Endodermal cell (in vitro differentiated cells): ENCODE results near the gene SLC6A9. TPM values are rescaled to one million over a fixed set of nuclear protein-coding genes. Genes with fewer than 3 reads are reported as not detected.
A peak's percentile ranks its signal among the peaks of the same experiment; 100 is the strongest.

Source experiments
- DNase-seq: peaks from one replicate; pipeline ENCODE4 v3.0.0-alpha.2; 2017
- H3K27ac ChIP-seq: 2 replicates; pipeline ENCODE4 v1.5.1; 2013; ENCODE audit warnings: mild to moderate bottlenecking, low read depth, low read length, moderate library complexity
- H3K27me3 ChIP-seq: 2 replicates; pipeline ENCODE4 v1.6.1; 2013; ENCODE audit warnings: mild to moderate bottlenecking, low read length, moderate library complexity; ENCODE audit not compliant: insufficient read depth, control insufficient read depth, poor library complexity, severe bottlenecking
- H3K36me3 ChIP-seq: 2 replicates; pipeline ENCODE4 v1.7.0; 2013; ENCODE audit warnings: mild to moderate bottlenecking, low read length, moderate library complexity; ENCODE audit not compliant: control insufficient read depth, insufficient read depth
- H3K4me1 ChIP-seq: one replicate; pipeline ENCODE4 v1.7.0; 2013; ENCODE audit warnings: low read length; ENCODE audit not compliant: control insufficient read depth, insufficient read depth
- H3K4me3 ChIP-seq: 2 replicates; pipeline ENCODE4 v1.5.1; 2013; ENCODE audit warnings: mild to moderate bottlenecking, low read length, moderate library complexity
- H3K9ac ChIP-seq: 2 replicates; pipeline ENCODE4 v1.6.1; 2013; ENCODE audit warnings: mild to moderate bottlenecking, low read length, moderate library complexity; ENCODE audit not compliant: poor library complexity, severe bottlenecking; ENCODE audit errors: extremely low read depth
- H3K9me3 ChIP-seq: 2 replicates; pipeline ENCODE4 v1.6.1; 2013; ENCODE audit warnings: mild to moderate bottlenecking, low read length, moderate library complexity; ENCODE audit not compliant: control insufficient read depth
- H3K27ac Mint-ChIP-seq: 2 replicates; pipeline ENCODE4 v1.8.0; 2020; ENCODE audit warnings: mixed read lengths
- H3K27me3 Mint-ChIP-seq: 2 replicates; pipeline ENCODE4 v1.8.0; 2021; ENCODE audit warnings: mild to moderate bottlenecking, mixed read lengths; ENCODE audit not compliant: insufficient read depth
- H3K36me3 Mint-ChIP-seq: 2 replicates; pipeline ENCODE4 v1.8.0; 2020; ENCODE audit warnings: low read depth, mixed read lengths
- H3K4me1 Mint-ChIP-seq: 2 replicates; pipeline ENCODE4 v1.8.0; 2020; ENCODE audit warnings: mixed read lengths
- H3K4me3 Mint-ChIP-seq: 2 replicates; pipeline ENCODE4 v1.8.0; 2020; ENCODE audit warnings: mild to moderate bottlenecking, moderate library complexity, mixed read lengths
- H3K9me3 Mint-ChIP-seq: 2 replicates; pipeline ENCODE4 v1.8.0; 2020; ENCODE audit warnings: mild to moderate bottlenecking, mixed read lengths
- CTCF ChIP-seq: fragments of 200-600 bp; sonication (generic); conservative IDR thresholded peaks from 2 replicates; pipeline ENCODE4 v1.5.0; 2021; ENCODE audit warnings: antibody characterized with exemption, mild to moderate bottlenecking
- WGBS, 2 experiments: methylation state at CpG; one replicate each; pipeline versions ENCODE4 v1.1.5 to v1.1.7; 2013; ENCODE audit warnings: missing lambda C conversion rate in 2 of 2, mixed read lengths in 1 of 2; ENCODE audit not compliant: insufficient coverage in 1 of 2, insufficient read length in 1 of 2; 5-methylcytosine and 5-hydroxymethylcytosine counted together
- total RNA-seq, 2 donors: library from RNA; stranded (reverse); fragmentation: NEBNext Ultra II Directional in 1 of 2; extraction: Animal tissue kit (Norgen Biotek cat#: 25700) in 1 of 2; gene quantifications; 2 replicates in 1 of 2; 3 replicates in 1 of 2; pipeline ENCODE4 v1.2.1, GENCODE V29; 2021

The SLC6A9 gene
- total RNA-seq, 2 donors from 2014 or later, result 5.7 to 11.4 TPM

- H3K27ac ChIP-seq, result no peak overlapping the region
- H3K27me3 ChIP-seq, result no peaks in the 10 kb centered on the region
- Mint-ChIP-seq H3K4me1 (peaks cover 14% of the 10 kb centered on the region), H3K9me3 (no peaks in the 10 kb centered on the region), H3K4me3 (peak overlapping the region; percentile 94), H3K27ac (no peak overlapping the region), H3K27me3 (no peaks in the 10 kb centered on the region), H3K36me3 (peaks cover 17% of the 10 kb centered on the region)
- no peaks in the 10 kb centered on the region for H3K9me3 ChIP-seq
- H3K36me3 ChIP-seq, result peaks cover 19% of the 10 kb centered on the region
- no peak for TF ChIP-seq CTCF
- 90 to 94% methylated on average over 6 to 9 of the region's 9 CpGs for WGBS, 2 experiments
- peaks cover 3% of the 10 kb centered on the region for H3K4me1 ChIP-seq
- DNase-seq, result no peak
- no peak overlapping the region for H3K9ac ChIP-seq
- H3K4me3 ChIP-seq, result peak overlapping the region; percentile 93
Measured at GRCh38 chr1:43970911-43971310, 60.4 kb downstream of the SLC6A9 start.

- DNase-seq, result no peak
- Mint-ChIP-seq H3K36me3 (peaks cover 17% of the 10 kb centered on the region), H3K27ac (peak overlapping the region; percentile 82), H3K27me3 (no peaks in the 10 kb centered on the region), H3K4me3 (peak overlapping the region; percentile 94), H3K4me1 (peaks cover 10% of the 10 kb centered on the region), H3K9me3 (no peaks in the 10 kb centered on the region)
- WGBS, 2 experiments, result 55 to 66% methylated on average over 5 of the region's 5 CpGs
- H3K27me3 ChIP-seq, result no peaks in the 10 kb centered on the region
- H3K9ac ChIP-seq, result peak overlapping the region; percentile 39
- H3K27ac ChIP-seq, result no peak overlapping the region
- no peaks in the 10 kb centered on the region for H3K4me1 ChIP-seq
- peaks cover 19% of the 10 kb centered on the region for H3K36me3 ChIP-seq
- H3K9me3 ChIP-seq, result no peaks in the 10 kb centered on the region
- H3K4me3 ChIP-seq, result peak overlapping the region; percentile 93
- TF ChIP-seq CTCF, result no peak
Measured at GRCh38 chr1:43970502-43970901, 60.8 kb downstream of the SLC6A9 start.

GRCh38 chr1:43969746-43970466 is 61.4 kb downstream of the SLC6A9 start, which contains the start of gene DPH2:
DPH2 (plus strand) TSS chr1:43970010; CDS start chr1:43970176, 166 bp downstream.
- Histone ChIP-seq H3K27ac (no peak within 1 kb of the TSS), H3K9me3 (no peaks in the 10 kb centered on the region), H3K4me3 (peak within 1 kb of the TSS; percentile 93), H3K36me3 (peaks cover 19% of the 10 kb centered on the region), H3K9ac (peak within 1 kb of the TSS; percentile 39), H3K4me1 (no peaks in the 10 kb centered on the region), H3K27me3 (no peaks in the 10 kb centered on the region)
- peak; percentile 99 for DNase-seq
- Mint-ChIP-seq H3K4me1 (peaks cover 9% of the 10 kb centered on the region), H3K27me3 (no peaks in the 10 kb centered on the region), H3K4me3 (peak within 1 kb of the TSS; percentile 94), H3K36me3 (peaks cover 17% of the 10 kb centered on the region), H3K27ac (peak within 1 kb of the TSS; percentile 82), H3K9me3 (no peaks in the 10 kb centered on the region)
- peak; percentile 31 for TF ChIP-seq CTCF
- WGBS, 2 experiments, result 0% methylated on average over 6 to 46 of the region's 47 CpGs
